Liver (tissue), 9 donors: ENCODE results near the gene DNAH17. TPM values are rescaled to one million over a fixed set of nuclear protein-coding genes. Genes with fewer than 3 reads are reported as not detected.

ENCODE experiments used
- DNase-seq: peaks from one replicate; pipeline ENCODE4 v3.0.0-alpha.2; 2017; ENCODE audit warnings: low spot score
- H3K27ac ChIP-seq, 2 donors: one replicate each; pipeline ENCODE4 v1.7.0; 2013; ENCODE audit warnings: inconsistent platforms in 2 of 2, low read length in 2 of 2, control low read depth in 1 of 2, low read depth in 1 of 2, mild to moderate bottlenecking in 1 of 2
- H3K27me3 ChIP-seq, 4 donors: one replicate each; pipeline versions ENCODE4 v1.6.1 to v1.7.0; 2013; ENCODE audit warnings: low read length in 3 of 4, inconsistent platforms in 1 of 4, mild to moderate bottlenecking in 1 of 4, moderate library complexity in 1 of 4; ENCODE audit not compliant: control insufficient read depth in 4 of 4, insufficient read depth in 4 of 4
- H3K36me3 ChIP-seq, 4 donors: one replicate each; pipeline versions ENCODE4 v1.6.1 to v1.7.0; 2013; ENCODE audit warnings: low read length in 3 of 4, mild to moderate bottlenecking in 3 of 4, low read depth in 1 of 4, moderate library complexity in 1 of 4; ENCODE audit not compliant: control insufficient read depth in 4 of 4, insufficient read depth in 3 of 4
- H3K4me1 ChIP-seq, 4 donors: one replicate each; pipeline versions ENCODE4 v1.6.1 to v1.7.0; 2013; ENCODE audit warnings: low read length in 3 of 4, mild to moderate bottlenecking in 3 of 4, moderate library complexity in 1 of 4; ENCODE audit not compliant: control insufficient read depth in 4 of 4, insufficient read depth in 4 of 4
- H3K4me3 ChIP-seq, 3 donors: one replicate each; pipeline versions ENCODE4 v1.6.1 to v1.7.0; 2013; ENCODE audit warnings: low read length in 3 of 3, control low read depth in 1 of 3, low read depth in 1 of 3, mild to moderate bottlenecking in 1 of 3
- H3K9ac ChIP-seq, 2 donors: one replicate each; pipeline ENCODE4 v1.7.0; 2013; ENCODE audit warnings: low read length in 2 of 2, mild to moderate bottlenecking in 2 of 2, moderate library complexity in 2 of 2, control low read depth in 1 of 2, low read depth in 1 of 2
- H3K9me3 ChIP-seq, 4 donors: one replicate each; pipeline versions ENCODE4 v1.6.1 to v1.7.0; 2013; ENCODE audit warnings: low read length in 3 of 4; ENCODE audit not compliant: control insufficient read depth in 4 of 4
- ATF3 ChIP-seq: IDR thresholded peaks from 2 replicates; pipeline ENCODE4 v1.6.1; 2016; ENCODE audit warnings: antibody characterized with exemption
- CTCF ChIP-seq: fragments of 150-350 bp; IDR thresholded peaks from 2 replicates; pipeline ENCODE4 v1.5.1; 2017; ENCODE audit warnings: improper control_type of control experiment, low read depth, low read length; ENCODE audit not compliant: missing input control
- EGR1 ChIP-seq, 2 donors: IDR thresholded peaks; 2 replicates each; pipeline ENCODE4 v1.6.1; 2016 to 2018; ENCODE audit warnings: antibody characterized with exemption in 2 of 2, low read depth in 2 of 2
- FOXA1 ChIP-seq: IDR thresholded peaks from 2 replicates; pipeline ENCODE4 v1.6.1; 2016; ENCODE audit warnings: antibody characterized with exemption
- GABPA ChIP-seq, 2 donors: IDR thresholded peaks in 1 of 2; conservative IDR thresholded peaks in 1 of 2; 2 replicates each; pipeline ENCODE4 v1.6.1; 2016; ENCODE audit warnings: antibody characterized with exemption in 2 of 2, mild to moderate bottlenecking in 1 of 2, moderate library complexity in 1 of 2
- HNF4A ChIP-seq, 2 donors: conservative IDR thresholded peaks; 2 replicates each; pipeline ENCODE4 v1.6.1; 2016; ENCODE audit warnings: antibody characterized with exemption in 2 of 2, mild to moderate bottlenecking in 2 of 2
- HNF4G ChIP-seq: IDR thresholded peaks from 2 replicates; pipeline ENCODE4 v1.6.1; 2016; ENCODE audit warnings: antibody characterized with exemption
- JUND ChIP-seq, 2 donors: IDR thresholded peaks; 2 replicates each; pipeline ENCODE4 v1.6.1; 2016; ENCODE audit warnings: antibody characterized with exemption in 2 of 2
- NR2F2 ChIP-seq: IDR thresholded peaks from 2 replicates; pipeline ENCODE4 v1.6.1; 2016; ENCODE audit warnings: antibody characterized with exemption
- RAD21 ChIP-seq, 2 donors: IDR thresholded peaks; 2 replicates each; pipeline ENCODE4 v1.6.1; 2016; ENCODE audit warnings: antibody characterized with exemption in 2 of 2, mild to moderate bottlenecking in 2 of 2
- REST ChIP-seq: IDR thresholded peaks from 2 replicates; pipeline ENCODE4 v1.6.1; 2016; ENCODE audit warnings: antibody characterized with exemption, mild to moderate bottlenecking
- RXRA ChIP-seq, 2 donors: IDR thresholded peaks; 2 replicates each; pipeline ENCODE4 v1.6.1; 2017 to 2018; ENCODE audit warnings: antibody characterized with exemption in 2 of 2, mild to moderate bottlenecking in 1 of 2
- SP1 ChIP-seq: IDR thresholded peaks from 2 replicates; pipeline ENCODE4 v1.6.1; 2018; ENCODE audit warnings: antibody characterized with exemption, mild to moderate bottlenecking
- TAF1 ChIP-seq: conservative IDR thresholded peaks from 2 replicates; pipeline ENCODE4 v1.6.1; 2016; ENCODE audit warnings: antibody characterized with exemption, mild to moderate bottlenecking
- YY1 ChIP-seq: IDR thresholded peaks from 2 replicates; pipeline ENCODE4 v1.6.1; 2016; ENCODE audit warnings: antibody characterized with exemption, mild to moderate bottlenecking
- ZBTB33 ChIP-seq: IDR thresholded peaks from 2 replicates; pipeline ENCODE4 v1.6.1; 2016; ENCODE audit warnings: antibody characterized with exemption
- WGBS: extraction: QIAGEN DNeasy Blood & Tissue Kit; methylation state at CpG from one replicate; pipeline ENCODE4 v1.1.7; 2013; 5-methylcytosine and 5-hydroxymethylcytosine counted together
- polyA plus RNA-seq, 2 donors: library from polyadenylated mRNA; stranded (reverse) in 1 of 2; unstranded in 1 of 2; fragments of 200-250 nt in 1 of 2; fragments of >200 nt in 1 of 2; fragmentation: Nextera tagmentation in 1 of 2; extraction: Ambion mirVana in 1 of 2; gene quantifications; one replicate each; pipeline versions ENCODE4 v1.2.1 to v1.2.3, GENCODE V29; 2013 to 2015
- total RNA-seq, 2 donors: library from RNA; depleted of rRNA; stranded (reverse); fragments of >200 nt; gene quantifications; one replicate each; pipeline ENCODE4 v1.2.3, GENCODE V29; 2014
- donor health status: healthy.
- donor health status: healthy.
- donor health status: healthy.
- donor health status: healthy.
- donor health status: healthy.

The DNAH17 gene
- total and polyA plus RNA-seq, 4 donors: 0.09 to 0.79 TPM; not detected in 2

GRCh38 chr17:78580277-78580804, 3.1 kb upstream of the DNAH17 start:
- H3K4me1 ChIP-seq: no peaks in the 10 kb centered on the region
- no peak for TF ChIP-seq SP1
- TF ChIP-seq RAD21 (IDR thresholded peaks at IDR 0.05): no peak
- TF ChIP-seq GABPA (IDR thresholded peaks at IDR 0.05 in 1 of 2, conservative IDR thresholded peaks at IDR 0.05 in 1 of 2): no peak
- TF ChIP-seq ZBTB33: no peak
- TF ChIP-seq JUND (IDR thresholded peaks at IDR 0.05): no peak
- TF ChIP-seq NR2F2: no peak
- TF ChIP-seq RXRA (IDR thresholded peaks at IDR 0.05): no peak
- no peak for TF ChIP-seq FOXA1
- no peak for TF ChIP-seq HNF4G
- no peak for TF ChIP-seq YY1
- no peak overlapping the region for H3K27ac ChIP-seq
- 74% methylated on average over 9 of the region's 9 CpGs for WGBS
- H3K27me3 ChIP-seq: no peaks in the 10 kb centered on the region
- H3K9me3 ChIP-seq: no peaks in the 10 kb centered on the region
- no peak overlapping the region for H3K9ac ChIP-seq
- H3K4me3 ChIP-seq: no peak overlapping the region
- no peak for DNase-seq
- H3K36me3 ChIP-seq: no peaks in the 10 kb centered on the region

GRCh38 chr17:78576389-78577112, 645 bp downstream of the DNAH17 start:
- no peak for DNase-seq
- Histone ChIP-seq H3K36me3 (no peaks in the 10 kb centered on the region), H3K4me1 (no peaks in the 10 kb centered on the region), H3K27ac (no peak overlapping the region), H3K27me3 (no peaks in the 10 kb centered on the region), H3K9ac (no peak overlapping the region), H3K9me3 (no peaks in the 10 kb centered on the region), H3K4me3 (no peak overlapping the region)
- 83% methylated on average over 23 of the region's 23 CpGs for WGBS
- no peak for TF ChIP-seq NR2F2
- no peak for TF ChIP-seq CTCF
- TF ChIP-seq TAF1: no peak
- no peak for TF ChIP-seq SP1
- TF ChIP-seq EGR1 (IDR thresholded peaks at IDR 0.05; ENCODE audit: low read depth in 2 of 2): no peak
- TF ChIP-seq RXRA (IDR thresholded peaks at IDR 0.05): no peak
- TF ChIP-seq REST: no peak
- TF ChIP-seq ZBTB33: no peak
- TF ChIP-seq HNF4A (conservative IDR thresholded peaks at IDR 0.05): no peak
- TF ChIP-seq ATF3: no peak
